GM20000 (cell line): Measurements from ENCODE around the gene PHF2.

Source experiments
- DNase-seq: peaks from one replicate; pipeline ENCODE4 v3.0.0; 2012; ENCODE audit warnings: low spot score
- TF ChIP-seq, protein P1 (sequence below): IDR thresholded peaks from 2 replicates; pipeline ENCODE4 v1.5.1; 2012; ENCODE audit warnings: mild to moderate bottlenecking, control low read depth; ENCODE audit errors: extremely low read depth, missing control alignments

The PHF2 gene

DNA sequence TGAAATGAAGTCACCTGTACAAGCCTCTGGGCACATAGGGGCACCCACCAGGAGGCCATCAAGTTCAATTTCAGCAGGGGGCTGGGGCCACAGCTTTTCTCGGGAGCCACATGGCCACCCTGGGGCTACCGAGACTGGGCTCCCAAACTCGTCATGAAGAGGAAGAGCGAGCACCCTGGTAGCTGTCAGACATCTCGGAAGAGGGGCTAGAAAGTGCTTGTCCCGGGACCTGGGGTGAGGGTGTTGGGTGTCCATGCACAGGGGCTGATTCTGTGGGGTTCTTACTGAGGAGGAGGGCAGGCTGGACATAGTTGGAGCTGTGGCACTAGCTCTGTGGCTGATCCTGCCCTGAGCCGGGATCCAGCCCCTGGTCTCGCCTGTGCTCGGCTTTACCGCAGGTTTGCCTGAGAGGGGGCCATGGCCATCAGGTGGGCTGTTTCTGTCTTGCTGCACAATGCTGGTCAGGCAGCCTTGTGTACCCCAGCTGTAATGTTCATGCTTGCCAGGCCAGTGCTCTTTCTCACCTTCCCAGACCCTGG is 70.3 kb downstream of the PHF2 start:
- no peak for DNase-seq
- TF ChIP-seq, protein P1, sequence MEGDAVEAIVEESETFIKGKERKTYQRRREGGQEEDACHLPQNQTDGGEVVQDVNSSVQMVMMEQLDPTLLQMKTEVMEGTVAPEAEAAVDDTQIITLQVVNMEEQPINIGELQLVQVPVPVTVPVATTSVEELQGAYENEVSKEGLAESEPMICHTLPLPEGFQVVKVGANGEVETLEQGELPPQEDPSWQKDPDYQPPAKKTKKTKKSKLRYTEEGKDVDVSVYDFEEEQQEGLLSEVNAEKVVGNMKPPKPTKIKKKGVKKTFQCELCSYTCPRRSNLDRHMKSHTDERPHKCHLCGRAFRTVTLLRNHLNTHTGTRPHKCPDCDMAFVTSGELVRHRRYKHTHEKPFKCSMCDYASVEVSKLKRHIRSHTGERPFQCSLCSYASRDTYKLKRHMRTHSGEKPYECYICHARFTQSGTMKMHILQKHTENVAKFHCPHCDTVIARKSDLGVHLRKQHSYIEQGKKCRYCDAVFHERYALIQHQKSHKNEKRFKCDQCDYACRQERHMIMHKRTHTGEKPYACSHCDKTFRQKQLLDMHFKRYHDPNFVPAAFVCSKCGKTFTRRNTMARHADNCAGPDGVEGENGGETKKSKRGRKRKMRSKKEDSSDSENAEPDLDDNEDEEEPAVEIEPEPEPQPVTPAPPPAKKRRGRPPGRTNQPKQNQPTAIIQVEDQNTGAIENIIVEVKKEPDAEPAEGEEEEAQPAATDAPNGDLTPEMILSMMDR = no peak

DNA sequence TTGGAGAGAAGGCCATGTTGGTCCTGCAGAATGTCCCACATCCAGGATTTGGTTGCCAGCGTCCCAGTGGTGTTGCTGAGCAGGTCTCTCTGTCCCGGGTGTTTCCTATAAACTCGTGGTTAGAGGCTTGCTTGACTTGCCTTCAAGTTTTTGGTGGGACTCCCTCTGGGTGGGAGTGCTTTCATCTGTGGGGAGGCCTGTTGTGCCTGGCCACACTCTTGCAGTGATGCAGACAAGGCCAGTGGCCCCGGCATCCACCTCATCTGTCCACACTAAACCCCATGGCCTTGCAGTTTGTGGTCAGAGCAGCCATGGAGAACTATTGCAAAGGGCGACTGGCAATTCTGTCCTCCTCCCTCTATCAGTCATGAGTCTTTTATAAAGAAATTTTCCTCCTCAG is 71.8 kb downstream of the PHF2 start:
- TF ChIP-seq, protein P1 = no peak
- no peak for DNase-seq

DNA sequence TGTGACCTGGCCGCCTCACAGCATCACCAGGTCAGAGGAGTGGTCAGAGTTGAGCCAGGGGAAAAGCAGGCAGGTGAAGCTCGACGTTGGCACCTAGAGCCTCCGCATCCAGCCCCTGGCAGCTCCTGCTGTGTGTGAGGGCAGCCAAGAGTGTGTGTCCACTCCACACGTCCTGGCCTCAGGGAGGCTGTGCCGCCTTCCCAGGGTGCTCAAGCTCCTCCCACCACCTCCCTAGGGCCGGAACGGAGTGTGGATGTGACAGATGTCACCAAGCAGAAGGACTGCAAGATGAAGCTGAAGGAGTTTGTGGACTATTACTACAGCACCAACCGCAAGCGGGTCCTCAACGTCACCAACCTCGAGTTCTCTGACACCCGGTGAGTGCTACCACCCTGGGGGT is 72.5 kb downstream of the PHF2 start:
- TF ChIP-seq, protein P1 = no peak
- no peak for DNase-seq

DNA sequence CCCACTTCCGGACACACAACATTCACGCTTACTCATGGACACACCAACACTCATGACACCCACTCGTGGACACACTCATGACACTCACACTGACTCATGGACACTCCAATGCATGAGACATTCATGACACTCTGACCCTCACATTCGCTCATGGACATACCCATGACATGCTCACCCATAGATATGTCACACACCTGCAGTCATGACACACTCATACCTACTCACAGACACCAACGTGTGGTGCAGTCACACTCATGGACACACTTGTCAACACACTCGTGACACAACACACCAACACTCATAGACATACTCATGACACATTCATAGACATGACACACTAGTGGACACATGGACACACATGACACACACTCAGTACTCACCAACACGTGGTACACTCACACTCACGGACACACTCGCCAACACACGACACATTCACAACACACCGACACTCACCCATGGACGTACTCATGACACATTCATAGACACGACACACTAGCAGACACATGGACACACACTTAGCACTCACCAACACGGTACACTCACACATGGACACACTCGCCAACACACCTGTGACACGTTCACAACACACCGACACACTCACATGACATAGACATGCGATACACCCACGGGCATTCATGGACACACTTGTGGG is 73.4 kb downstream of the PHF2 start:
- TF ChIP-seq, protein P1 = no peak
- DNase-seq = no peak

DNA sequence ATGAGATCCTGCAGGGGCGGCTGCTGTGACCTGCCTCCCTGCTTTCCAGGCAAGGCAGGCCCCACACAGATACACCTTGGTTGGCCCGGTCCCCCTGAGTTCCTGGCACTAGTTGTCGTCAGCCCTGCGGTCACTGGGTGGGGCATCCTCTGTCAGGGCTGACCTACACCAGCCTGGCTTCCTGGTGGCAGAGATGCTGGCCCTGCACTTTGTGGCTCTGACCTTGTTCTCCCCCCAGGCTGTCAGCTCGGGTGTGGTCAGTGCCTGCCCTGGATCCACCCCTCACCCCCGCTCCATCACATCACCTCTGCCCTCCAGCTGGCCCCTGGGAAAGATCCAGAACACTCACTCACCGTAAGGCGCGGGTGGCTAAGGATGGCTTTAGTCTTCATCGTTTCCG is 74.1 kb downstream of the PHF2 start:
- TF ChIP-seq, protein P1 = no peak
- DNase-seq = no peak

DNA sequence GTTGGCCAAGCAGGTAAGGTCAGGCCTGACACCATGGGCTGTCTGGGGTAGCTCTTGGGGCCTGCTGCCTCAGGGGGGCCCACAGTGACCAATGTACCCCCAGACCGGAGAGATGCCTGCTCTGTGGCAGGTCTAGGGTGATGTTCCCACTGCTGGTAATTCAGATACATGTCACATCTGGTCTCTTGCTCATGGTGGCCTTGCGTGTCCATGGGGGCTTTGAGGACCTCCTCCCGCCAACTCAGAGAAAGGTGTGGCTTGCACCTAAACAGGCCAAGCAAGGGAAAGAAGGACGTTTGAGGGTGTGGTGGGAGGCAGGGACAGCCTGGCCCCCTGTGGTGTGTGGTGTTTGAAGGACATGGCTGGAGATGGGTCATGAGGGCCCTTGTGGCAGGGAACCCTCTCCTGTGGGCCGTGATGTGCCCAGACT is 75.2 kb downstream of the PHF2 start:
- TF ChIP-seq, protein P1 = no peak
- DNase-seq = no peak

DNA sequence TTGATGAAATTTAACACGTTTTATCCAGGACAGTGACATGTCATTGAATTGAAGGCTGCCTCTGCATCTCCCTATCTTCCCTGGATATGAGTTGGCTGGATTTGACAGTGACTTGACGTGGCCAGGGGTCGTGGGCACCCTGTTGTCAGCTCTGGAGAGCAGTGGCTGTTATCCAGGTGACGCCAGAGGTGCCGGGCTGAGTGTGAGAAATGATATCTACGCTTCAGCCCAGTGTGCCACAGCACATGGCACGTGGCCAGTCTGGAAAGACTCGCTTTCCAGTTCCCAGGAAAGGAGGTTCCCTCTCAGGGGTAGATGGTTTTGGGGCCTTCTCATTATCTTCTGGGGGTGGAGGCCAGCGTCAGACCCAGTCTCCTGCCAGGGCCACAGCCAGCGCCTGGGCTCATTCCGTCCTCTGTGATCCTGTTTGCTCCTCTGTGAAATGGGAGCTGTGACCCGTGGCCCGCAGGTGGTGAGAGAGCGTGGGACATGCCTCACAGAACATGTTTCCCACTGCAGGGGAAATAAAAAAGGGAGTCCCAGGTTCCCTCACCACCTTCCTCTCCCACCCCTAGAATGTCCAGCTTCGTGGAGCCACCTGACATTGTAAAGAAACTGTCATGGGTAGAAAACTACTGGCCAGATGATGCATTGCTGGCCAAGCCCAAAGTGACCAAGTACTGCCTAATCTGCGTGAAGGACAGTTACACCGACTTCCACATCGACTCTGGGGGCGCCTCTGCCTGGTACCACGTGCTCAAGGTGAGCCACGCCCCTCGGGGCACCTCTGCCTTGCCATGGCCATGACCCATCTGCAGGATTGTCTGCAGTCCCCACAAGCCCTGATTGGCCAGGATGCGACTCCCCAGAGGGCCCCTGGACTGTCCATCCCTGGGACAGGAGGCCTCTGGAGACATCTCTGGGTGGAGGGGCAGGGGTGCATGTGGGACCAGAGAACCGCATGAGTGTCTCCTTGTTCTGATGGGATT is 76.5 kb downstream of the PHF2 start:
- DNase-seq = no peak
- TF ChIP-seq, protein P1 = no peak
